Muscle layer of duodenum (tissue), 2 donors: ENCODE data around the gene C4A.
"Not testable (repeated sequence)": the region's sequence is repeated elsewhere in the genome, so short reads cannot be mapped to it uniquely, and the experiment has no call there.

Source experiments
- H3K27ac ChIP-seq: one replicate; pipeline ENCODE4 v1.7.0; 2013; ENCODE audit warnings: mild to moderate bottlenecking, low read length
- H3K27me3 ChIP-seq: one replicate; pipeline ENCODE4 v1.7.0; 2013; ENCODE audit warnings: low read depth, mild to moderate bottlenecking, control low read depth, low read length
- H3K36me3 ChIP-seq, 2 donors: one replicate each; pipeline ENCODE4 v1.7.0; 2013; ENCODE audit warnings: low read length in 2 of 2, control low read depth in 1 of 2, mild to moderate bottlenecking in 1 of 2; ENCODE audit not compliant: insufficient read depth in 2 of 2, control insufficient read depth in 1 of 2
- H3K4me1 ChIP-seq, 2 donors: one replicate each; pipeline ENCODE4 v1.7.0; 2013; ENCODE audit warnings: low read length in 2 of 2, mild to moderate bottlenecking in 2 of 2, control low read depth in 1 of 2, moderate library complexity in 1 of 2; ENCODE audit not compliant: insufficient read depth in 2 of 2, control insufficient read depth in 1 of 2
- H3K4me3 ChIP-seq, 2 donors: one replicate each; pipeline ENCODE4 v1.7.0; 2013; ENCODE audit warnings: low read length in 2 of 2, low read depth in 1 of 2, mild to moderate bottlenecking in 1 of 2
- H3K9me3 ChIP-seq, 2 donors: one replicate each; pipeline ENCODE4 v1.7.0; 2013; ENCODE audit warnings: low read length in 2 of 2, control low read depth in 1 of 2, mild to moderate bottlenecking in 1 of 2; ENCODE audit not compliant: control insufficient read depth in 1 of 2
- donor health status: healthy.

Gene C4A

GRCh38 chr6:32039321-32040274 lies 57.7 kb downstream of the C4A start:
- not testable (repeated sequence) for H3K4me3 ChIP-seq, H3K9me3 ChIP-seq, H3K4me1 ChIP-seq, H3K27ac ChIP-seq, H3K36me3 ChIP-seq, H3K27me3 ChIP-seq

DNA sequence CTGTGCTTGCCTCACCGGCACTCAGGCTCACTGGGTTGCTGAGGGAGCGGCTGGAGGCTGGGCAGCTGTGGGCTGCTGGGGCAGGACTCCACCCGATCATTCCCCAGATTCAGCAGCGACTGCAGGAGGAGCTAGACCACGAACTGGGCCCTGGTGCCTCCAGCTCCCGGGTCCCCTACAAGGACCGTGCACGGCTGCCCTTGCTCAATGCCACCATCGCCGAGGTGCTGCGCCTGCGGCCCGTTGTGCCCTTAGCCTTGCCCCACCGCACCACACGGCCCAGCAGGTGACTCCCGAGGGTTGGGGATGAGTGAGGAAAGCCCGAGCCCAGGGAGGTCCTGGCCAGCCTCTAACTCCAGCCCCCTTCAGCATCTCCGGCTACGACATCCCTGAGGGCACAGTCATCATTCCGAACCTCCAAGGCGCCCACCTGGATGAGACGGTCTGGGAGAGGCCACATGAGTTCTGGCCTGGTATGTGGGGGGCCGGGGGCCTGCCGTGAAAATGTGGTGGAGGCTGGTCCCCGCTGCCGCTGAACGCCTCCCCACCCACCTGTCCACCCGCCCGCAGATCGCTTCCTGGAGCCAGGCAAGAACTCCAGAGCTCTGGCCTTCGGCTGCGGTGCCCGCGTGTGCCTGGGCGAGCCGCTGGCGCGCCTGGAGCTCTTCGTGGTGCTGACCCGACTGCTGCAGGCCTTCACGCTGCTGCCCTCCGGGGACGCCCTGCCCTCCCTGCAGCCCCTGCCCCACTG lies 58.6 kb downstream of the C4A start:
- not testable (repeated sequence) for H3K27me3 ChIP-seq, H3K4me1 ChIP-seq, H3K4me3 ChIP-seq, H3K27ac ChIP-seq, H3K9me3 ChIP-seq, H3K36me3 ChIP-seq

- not testable (repeated sequence) for H3K36me3 ChIP-seq, H3K9me3 ChIP-seq, H3K27ac ChIP-seq, H3K4me3 ChIP-seq, H3K27me3 ChIP-seq, H3K4me1 ChIP-seq
These were observed 59.1 kb downstream of the C4A start for GRCh38 chr6:32041050-32041321.

GRCh38 chr6:32041385-32041784 lies 59.5 kb downstream of the C4A start:
- H3K4me1 ChIP-seq, H3K27ac ChIP-seq, H3K9me3 ChIP-seq, H3K4me3 ChIP-seq, H3K27me3 ChIP-seq, H3K36me3 ChIP-seq: not testable (repeated sequence)

DNA sequence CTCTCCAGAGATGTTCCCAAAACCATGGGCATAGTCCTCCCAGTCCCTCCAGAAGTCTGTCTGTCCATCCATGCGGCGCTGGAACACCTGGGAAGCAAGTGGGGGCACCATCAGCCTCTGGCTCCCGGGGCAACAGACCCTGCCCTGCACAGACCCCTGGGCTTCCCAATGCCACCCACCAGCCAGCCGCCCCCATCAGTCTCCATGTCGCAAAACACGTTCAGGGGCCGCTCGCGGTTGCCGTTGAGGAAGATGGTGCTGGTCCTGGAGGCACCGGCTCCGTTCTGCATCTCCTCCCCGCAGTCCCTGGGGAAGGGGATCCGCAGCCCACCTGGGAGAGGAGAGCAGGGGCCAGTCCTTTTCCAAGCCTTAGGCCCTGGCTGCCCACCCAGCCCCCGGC lies 60.4 kb downstream of the C4A start:
- H3K4me3 ChIP-seq = not testable (repeated sequence)
- H3K4me1 ChIP-seq = peaks cover 9 to 11% of the 10 kb centered on the region in 2 donors

DNA sequence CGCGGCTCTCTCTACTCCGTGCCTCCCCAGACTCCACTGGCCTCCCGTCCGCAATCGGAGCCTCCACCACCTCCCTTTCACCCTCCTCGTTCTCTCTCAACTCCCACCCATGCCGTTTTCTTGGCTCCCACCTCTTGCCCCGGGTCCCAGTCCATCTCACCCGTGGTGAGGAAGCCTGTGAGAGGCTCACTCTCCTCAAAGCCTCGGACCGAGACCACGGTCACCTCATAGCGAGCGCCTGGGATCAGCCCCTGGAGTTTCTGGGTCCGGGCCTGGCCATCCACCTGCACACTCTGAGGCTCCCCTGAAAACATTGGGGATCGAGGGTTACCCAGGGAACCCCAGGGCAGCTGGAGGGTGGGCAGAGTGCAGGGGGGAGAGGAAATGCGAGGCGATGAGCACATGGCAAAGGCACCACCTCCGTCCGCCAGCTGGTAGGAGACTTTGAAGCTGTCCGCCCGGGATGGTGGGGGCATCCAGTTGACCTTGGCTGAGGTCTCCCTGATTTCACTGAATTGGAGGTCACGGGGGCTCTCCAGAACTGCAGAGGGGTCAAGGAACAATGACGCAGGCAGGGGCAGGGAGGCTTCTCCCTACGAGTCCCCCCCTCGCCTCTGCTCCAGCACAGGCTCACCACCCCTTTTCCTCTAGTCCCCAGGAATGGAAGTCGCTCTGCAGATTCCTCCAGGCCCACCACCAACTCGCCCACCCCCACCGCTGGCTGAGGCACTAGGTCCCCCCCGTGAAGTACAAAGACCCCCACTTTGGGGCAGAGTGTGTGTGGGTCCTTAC lies 61.9 kb downstream of the C4A start:
- H3K4me1 ChIP-seq = peaks cover 14 to 20% of the 10 kb centered on the region in 2 donors
- not testable (repeated sequence) for H3K4me3 ChIP-seq, H3K36me3 ChIP-seq, H3K9me3 ChIP-seq, H3K27ac ChIP-seq, H3K27me3 ChIP-seq

More for the DNA sequence above, 60.4 kb downstream of the C4A start:
- H3K27ac ChIP-seq, H3K9me3 ChIP-seq, H3K36me3 ChIP-seq, H3K27me3 ChIP-seq: not testable (repeated sequence)

DNA sequence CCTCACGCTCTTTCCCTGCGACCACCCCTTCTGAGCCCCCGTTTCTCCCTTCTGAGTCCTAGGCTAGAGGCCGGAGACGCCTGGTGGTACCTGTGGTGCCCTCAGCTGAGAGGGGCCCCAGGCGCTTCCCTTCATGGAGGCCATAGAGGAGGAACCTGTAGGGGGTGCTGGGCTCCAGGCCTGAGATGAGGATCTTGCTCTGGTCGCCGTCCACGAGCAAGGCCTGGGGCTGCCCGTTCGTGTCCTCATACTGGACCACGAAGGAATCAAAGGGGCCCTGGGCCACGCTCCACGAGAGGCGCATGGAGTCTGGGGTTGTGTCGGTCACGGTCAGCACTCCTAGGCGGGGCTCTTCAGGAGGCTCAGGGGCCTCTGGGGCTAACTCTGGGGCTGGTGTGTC lies 63.1 kb downstream of the C4A start:
- not testable (repeated sequence) for H3K36me3 ChIP-seq, H3K27ac ChIP-seq, H3K27me3 ChIP-seq, H3K9me3 ChIP-seq, H3K4me3 ChIP-seq
- H3K4me1 ChIP-seq = peaks cover 14 to 20% of the 10 kb centered on the region in 2 donors

DNA sequence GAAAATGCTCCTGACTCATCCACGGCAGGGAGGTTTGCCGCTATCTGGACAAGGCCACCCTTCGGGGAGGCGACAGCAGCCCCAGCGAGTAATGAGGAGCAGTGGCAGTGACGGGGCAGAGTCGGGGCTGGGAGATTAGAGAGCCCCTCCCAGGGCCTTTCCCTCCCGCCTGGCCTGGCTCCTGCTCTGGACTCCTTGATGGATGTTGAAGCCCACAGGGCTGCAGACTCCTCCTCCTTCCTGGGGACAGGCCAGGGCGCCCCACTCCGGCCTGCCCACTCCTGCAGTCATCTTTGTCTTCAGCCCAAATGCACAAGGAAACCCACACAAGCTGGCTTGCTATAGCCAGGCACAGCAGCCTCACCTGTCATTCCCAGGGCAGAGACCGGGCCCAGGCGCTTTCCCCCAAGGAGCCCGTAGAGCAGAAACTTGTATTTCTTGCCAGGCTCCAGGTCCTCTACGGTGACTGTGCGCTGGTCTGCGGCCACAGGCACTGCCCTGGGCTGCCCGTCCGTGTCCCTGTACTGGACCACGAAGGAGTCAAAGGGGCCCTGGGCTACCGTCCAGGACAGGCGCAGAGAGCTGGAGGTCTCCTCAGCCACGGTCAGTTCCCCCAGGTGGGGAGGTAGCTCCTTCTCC lies 64.1 kb downstream of the C4A start:
- no peak overlapping the region for H3K4me3 ChIP-seq
- H3K27ac ChIP-seq = peak overlapping the region; percentile 51

GRCh38 chr6:32046450-32047083 lies 64.7 kb downstream of the C4A start:
- Histone ChIP-seq H3K27ac (peak overlapping the region; percentile 51), H3K4me3 (no peak overlapping the region), H3K9me3 (no peaks in the 10 kb centered on the region), H3K27me3 (no peaks in the 10 kb centered on the region), H3K36me3 (peaks cover 0 to 5% of the 10 kb centered on the region in 2 donors), H3K4me1 (peaks cover 14 to 25% of the 10 kb centered on the region in 2 donors)

More for the DNA sequence above, 64.1 kb downstream of the C4A start:
- Histone ChIP-seq H3K9me3 (no peaks in the 10 kb centered on the region), H3K36me3 (peaks cover 0 to 5% of the 10 kb centered on the region in 2 donors), H3K4me1 (peaks cover 14 to 20% of the 10 kb centered on the region in 2 donors), H3K27me3 (no peaks in the 10 kb centered on the region)

DNA sequence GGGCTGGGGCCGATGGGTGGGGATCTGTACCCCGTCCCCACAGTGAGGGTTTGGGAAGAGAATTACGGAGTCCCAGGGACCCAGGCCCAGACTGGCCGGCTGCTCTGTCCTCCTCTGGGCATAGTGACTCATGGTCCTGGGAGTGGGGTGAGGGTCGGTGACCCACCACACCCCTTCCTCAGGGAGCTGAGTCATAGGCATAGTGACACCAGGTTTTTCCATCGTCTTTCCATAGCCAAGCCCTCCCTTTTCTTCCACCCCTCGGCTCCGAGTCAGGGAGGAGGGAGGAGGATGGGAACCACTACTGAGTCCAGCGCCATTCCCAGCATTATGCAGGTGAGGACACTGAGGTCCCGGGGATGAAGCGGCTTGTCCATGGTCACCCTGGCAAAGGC lies 65.2 kb downstream of the C4A start:
- H3K27me3 ChIP-seq = no peaks in the 10 kb centered on the region
- H3K4me1 ChIP-seq = peaks cover 14 to 25% of the 10 kb centered on the region in 2 donors
- H3K9me3 ChIP-seq = no peaks in the 10 kb centered on the region
- H3K36me3 ChIP-seq = peaks cover 0 to 5% of the 10 kb centered on the region in 2 donors
- peak overlapping the region; percentile 62 for H3K27ac ChIP-seq
- H3K4me3 ChIP-seq = no peak overlapping the region
